Gastroesophageal sphincter (tissue), 4 donors: Measurements from ENCODE around the gene TPP2. TPM values are rescaled to one million over a fixed set of nuclear protein-coding genes. Genes with fewer than 3 reads are reported as not detected.
A peak's percentile ranks its signal among the peaks of the same experiment; 100 is the strongest.

Experiments used
- ATAC-seq: fragments of 150-250 bp; one replicate; pipeline ENCODE4 v1.9.1; 2016; ENCODE audit warnings: mild to moderate bottlenecking, moderate library complexity
- H3K27ac ChIP-seq, 4 donors: fragments of 200-600 bp; sonication (generic) in 3 of 4; 1 replicate in 3 of 4; 2 replicates in 1 of 4; pipeline ENCODE4 v1.5.1; 2016 to 2019
- H3K27me3 ChIP-seq: fragments of 200-600 bp; sonication (generic); one replicate; pipeline ENCODE4 v1.5.1; 2019
- H3K36me3 ChIP-seq, 2 donors: fragments of 200-600 bp; sonication (generic); one replicate each; pipeline ENCODE4 v1.5.1; 2019; ENCODE audit warnings: control low read depth in 1 of 2
- H3K4me1 ChIP-seq, 3 donors: fragments of 200-600 bp; sonication (generic); 1 replicate in 2 of 3; 2 replicates in 1 of 3; pipeline ENCODE4 v1.5.1; 2016 to 2019; ENCODE audit warnings: control low read depth in 2 of 3
- H3K4me3 ChIP-seq, 2 donors: fragments of 200-600 bp; sonication (generic); one replicate each; pipeline ENCODE4 v1.5.1; 2019; ENCODE audit warnings: mild to moderate bottlenecking in 1 of 2, moderate library complexity in 1 of 2
- H3K9me3 ChIP-seq, 3 donors: fragments of 200-600 bp; sonication (generic); one replicate each; pipeline ENCODE4 v1.5.1; 2017 to 2019; ENCODE audit warnings: control low read depth in 2 of 3
- CTCF ChIP-seq, 4 experiments: fragments of 200-600 bp in 2 of 4; fragments of 450-650 bp in 2 of 4; sonication (generic) in 1 of 4; IDR thresholded peaks; one replicate each; pipeline ENCODE4 v1.5.1; 2017 to 2019; ENCODE audit warnings: antibody characterized with exemption in 4 of 4, mild to moderate bottlenecking in 2 of 4, moderate library complexity in 2 of 4
- EP300 ChIP-seq: sonication (generic); formaldehyde crosslinking; IDR thresholded peaks from one replicate; pipeline ENCODE4 v1.6.1; 2017; ENCODE audit warnings: antibody characterized with exemption, mild to moderate bottlenecking
- POLR2A ChIP-seq, 2 donors: fragments of 450-650 bp; IDR thresholded peaks; one replicate each; pipeline ENCODE4 v1.6.1; 2017; ENCODE audit warnings: antibody characterized with exemption in 2 of 2, mild to moderate bottlenecking in 2 of 2, moderate library complexity in 1 of 2
- POLR2AphosphoS5 ChIP-seq: sonication (generic); formaldehyde crosslinking; IDR thresholded peaks from one replicate; pipeline ENCODE4 v1.6.1; 2017; ENCODE audit warnings: antibody characterized with exemption
- WGBS, 2 donors: methylation state at CpG; one replicate each; pipeline ENCODE4 v1.1.5; 2018; ENCODE audit warnings: low coverage in 1 of 2; 5-methylcytosine and 5-hydroxymethylcytosine counted together
- total RNA-seq, 4 donors: library from RNA; depleted of rRNA; stranded (reverse); fragments of >200 nt; gene quantifications; one replicate each; pipeline ENCODE4 v1.1.0, GENCODE V29; 2016

TPP2 gene
- total RNA-seq, 4 donors from 2014 or later, result 41.4 to 52.8 (median 42.2) TPM

- peaks cover 5% of the 10 kb centered on the region for H3K27me3 ChIP-seq
- H3K27ac ChIP-seq, result no peak overlapping the region
- TF ChIP-seq CTCF (IDR thresholded peaks at IDR 0.05), result no peak
- TF ChIP-seq EP300, result no peak
- no peak for TF ChIP-seq POLR2A (IDR thresholded peaks at IDR 0.05)
- TF ChIP-seq POLR2AphosphoS5, result no peak
- no peaks in the 10 kb centered on the region for H3K4me1 ChIP-seq
- H3K9me3 ChIP-seq, result no peaks in the 10 kb centered on the region
- ATAC-seq, result no peak
- no peaks in the 10 kb centered on the region for H3K36me3 ChIP-seq
- no peak overlapping the region for H3K4me3 ChIP-seq
These were observed 14.5 kb upstream of the TPP2 start for GRCh38 chr13:102582256-102582655.

- ATAC-seq, result peak; percentile 33
- no peaks in the 10 kb centered on the region for H3K4me1 ChIP-seq
- no peak overlapping the region for H3K4me3 ChIP-seq
- H3K27me3 ChIP-seq, result peaks cover 5% of the 10 kb centered on the region
- no peak overlapping the region for H3K27ac ChIP-seq
- WGBS, 2 donors, result 35 to 40% methylated on average over 3 of the region's 3 CpGs
- no peaks in the 10 kb centered on the region for H3K9me3 ChIP-seq
- no peaks in the 10 kb centered on the region for H3K36me3 ChIP-seq
- no peak for TF ChIP-seq POLR2A (IDR thresholded peaks at IDR 0.05)
- TF ChIP-seq POLR2AphosphoS5, result no peak
These were observed 12.4 kb upstream of the TPP2 start for GRCh38 chr13:102584434-102584833.

GRCh38 chr13:102586615-102587014 is 10.2 kb upstream of the TPP2 start:
- no peaks in the 10 kb centered on the region for H3K36me3 ChIP-seq
- no peak overlapping the region for H3K27ac ChIP-seq
- TF ChIP-seq EP300 (no peak), POLR2A (IDR thresholded peaks at IDR 0.05) (no peak), CTCF (IDR thresholded peaks at IDR 0.05) (no peak), POLR2AphosphoS5 (no peak)
- H3K9me3 ChIP-seq, result no peaks in the 10 kb centered on the region
- H3K4me3 ChIP-seq, result no peak overlapping the region
- H3K27me3 ChIP-seq, result peaks cover 5% of the 10 kb centered on the region
- no peaks in the 10 kb centered on the region for H3K4me1 ChIP-seq
- 90% methylated on average over 3 of the region's 3 CpGs; no CpG with 5 or more reads in 1 of the 2 donors for WGBS, 2 donors
- ATAC-seq, result no peak

- Histone ChIP-seq H3K27ac (no peak overlapping the region), H3K36me3 (no peaks in the 10 kb centered on the region), H3K27me3 (peaks cover 5% of the 10 kb centered on the region), H3K4me1 (peaks cover 0 to 8% (median 5%) of the 10 kb centered on the region in 3 donors), H3K9me3 (no peaks in the 10 kb centered on the region), H3K4me3 (no peak overlapping the region)
- no peak for ATAC-seq
- WGBS, 2 donors, result 50 to 75% methylated on average over 2 of the region's 2 CpGs
- no peak for TF ChIP-seq POLR2AphosphoS5
- no peak for TF ChIP-seq CTCF (IDR thresholded peaks at IDR 0.05)
- TF ChIP-seq POLR2A (IDR thresholded peaks at IDR 0.05), result no peak
- no peak for TF ChIP-seq EP300
These were observed 8.9 kb upstream of the TPP2 start for GRCh38 chr13:102587916-102588315.

- Histone ChIP-seq H3K27me3 (peaks cover 5% of the 10 kb centered on the region), H3K36me3 (no peaks in the 10 kb centered on the region), H3K4me1 (peaks cover 0 to 11% (median 5%) of the 10 kb centered on the region in 3 donors), H3K9me3 (no peaks in the 10 kb centered on the region), H3K4me3 (no peak overlapping the region), H3K27ac (no peak overlapping the region)
- 67 to 75% methylated on average over 4 to 7 of the region's 7 CpGs for WGBS, 2 donors
- no peak for ATAC-seq
- TF ChIP-seq EP300 (no peak), POLR2AphosphoS5 (no peak), CTCF (IDR thresholded peaks at IDR 0.05) (no peak), POLR2A (IDR thresholded peaks at IDR 0.05) (no peak)
These were observed 7.4 kb upstream of the TPP2 start for GRCh38 chr13:102589301-102589822.
